Liver (tissue), 9 donors: Measurements from ENCODE around the gene CKAP5. TPM values are rescaled to one million over a fixed set of nuclear protein-coding genes. Genes with fewer than 3 reads are reported as not detected.

Source experiments
- DNase-seq: peaks from one replicate; pipeline ENCODE4 v3.0.0-alpha.2; 2017; ENCODE audit warnings: low spot score
- H3K27ac ChIP-seq, 2 donors: one replicate each; pipeline ENCODE4 v1.7.0; 2013; ENCODE audit warnings: inconsistent platforms in 2 of 2, low read length in 2 of 2, control low read depth in 1 of 2, low read depth in 1 of 2, mild to moderate bottlenecking in 1 of 2
- H3K27me3 ChIP-seq, 4 donors: one replicate each; pipeline versions ENCODE4 v1.6.1 to v1.7.0; 2013; ENCODE audit warnings: low read length in 3 of 4, inconsistent platforms in 1 of 4, mild to moderate bottlenecking in 1 of 4, moderate library complexity in 1 of 4; ENCODE audit not compliant: control insufficient read depth in 4 of 4, insufficient read depth in 4 of 4
- H3K36me3 ChIP-seq, 4 donors: one replicate each; pipeline versions ENCODE4 v1.6.1 to v1.7.0; 2013; ENCODE audit warnings: low read length in 3 of 4, mild to moderate bottlenecking in 3 of 4, low read depth in 1 of 4, moderate library complexity in 1 of 4; ENCODE audit not compliant: control insufficient read depth in 4 of 4, insufficient read depth in 3 of 4
- H3K4me1 ChIP-seq, 4 donors: one replicate each; pipeline versions ENCODE4 v1.6.1 to v1.7.0; 2013; ENCODE audit warnings: low read length in 3 of 4, mild to moderate bottlenecking in 3 of 4, moderate library complexity in 1 of 4; ENCODE audit not compliant: control insufficient read depth in 4 of 4, insufficient read depth in 4 of 4
- H3K4me3 ChIP-seq, 3 donors: one replicate each; pipeline versions ENCODE4 v1.6.1 to v1.7.0; 2013; ENCODE audit warnings: low read length in 3 of 3, control low read depth in 1 of 3, low read depth in 1 of 3, mild to moderate bottlenecking in 1 of 3
- H3K9ac ChIP-seq, 2 donors: one replicate each; pipeline ENCODE4 v1.7.0; 2013; ENCODE audit warnings: low read length in 2 of 2, mild to moderate bottlenecking in 2 of 2, moderate library complexity in 2 of 2, control low read depth in 1 of 2, low read depth in 1 of 2
- H3K9me3 ChIP-seq, 4 donors: one replicate each; pipeline versions ENCODE4 v1.6.1 to v1.7.0; 2013; ENCODE audit warnings: low read length in 3 of 4; ENCODE audit not compliant: control insufficient read depth in 4 of 4
- ATF3 ChIP-seq: IDR thresholded peaks from 2 replicates; pipeline ENCODE4 v1.6.1; 2016; ENCODE audit warnings: antibody characterized with exemption
- CTCF ChIP-seq: fragments of 150-350 bp; IDR thresholded peaks from 2 replicates; pipeline ENCODE4 v1.5.1; 2017; ENCODE audit warnings: improper control_type of control experiment, low read depth, low read length; ENCODE audit not compliant: missing input control
- EGR1 ChIP-seq, 2 donors: IDR thresholded peaks; 2 replicates each; pipeline ENCODE4 v1.6.1; 2016 to 2018; ENCODE audit warnings: antibody characterized with exemption in 2 of 2, low read depth in 2 of 2
- FOXA2 ChIP-seq: IDR thresholded peaks from 2 replicates; pipeline ENCODE4 v1.6.1; 2016; ENCODE audit warnings: antibody characterized with exemption
- GABPA ChIP-seq, 2 donors: IDR thresholded peaks in 1 of 2; conservative IDR thresholded peaks in 1 of 2; 2 replicates each; pipeline ENCODE4 v1.6.1; 2016; ENCODE audit warnings: antibody characterized with exemption in 2 of 2, mild to moderate bottlenecking in 1 of 2, moderate library complexity in 1 of 2
- HNF4A ChIP-seq, 2 donors: conservative IDR thresholded peaks; 2 replicates each; pipeline ENCODE4 v1.6.1; 2016; ENCODE audit warnings: antibody characterized with exemption in 2 of 2, mild to moderate bottlenecking in 2 of 2
- MAX ChIP-seq: IDR thresholded peaks from 2 replicates; pipeline ENCODE4 v1.6.1; 2016; ENCODE audit warnings: antibody characterized with exemption
- NR2F2 ChIP-seq: IDR thresholded peaks from 2 replicates; pipeline ENCODE4 v1.6.1; 2016; ENCODE audit warnings: antibody characterized with exemption
- RAD21 ChIP-seq, 2 donors: IDR thresholded peaks; 2 replicates each; pipeline ENCODE4 v1.6.1; 2016; ENCODE audit warnings: antibody characterized with exemption in 2 of 2, mild to moderate bottlenecking in 2 of 2
- REST ChIP-seq: IDR thresholded peaks from 2 replicates; pipeline ENCODE4 v1.6.1; 2016; ENCODE audit warnings: antibody characterized with exemption, mild to moderate bottlenecking
- RXRA ChIP-seq, 2 donors: IDR thresholded peaks; 2 replicates each; pipeline ENCODE4 v1.6.1; 2017 to 2018; ENCODE audit warnings: antibody characterized with exemption in 2 of 2, mild to moderate bottlenecking in 1 of 2
- SP1 ChIP-seq: IDR thresholded peaks from 2 replicates; pipeline ENCODE4 v1.6.1; 2018; ENCODE audit warnings: antibody characterized with exemption, mild to moderate bottlenecking
- TAF1 ChIP-seq: conservative IDR thresholded peaks from 2 replicates; pipeline ENCODE4 v1.6.1; 2016; ENCODE audit warnings: antibody characterized with exemption, mild to moderate bottlenecking
- YY1 ChIP-seq: IDR thresholded peaks from 2 replicates; pipeline ENCODE4 v1.6.1; 2016; ENCODE audit warnings: antibody characterized with exemption, mild to moderate bottlenecking
- ZBTB33 ChIP-seq: IDR thresholded peaks from 2 replicates; pipeline ENCODE4 v1.6.1; 2016; ENCODE audit warnings: antibody characterized with exemption
- WGBS: extraction: QIAGEN DNeasy Blood & Tissue Kit; methylation state at CpG from one replicate; pipeline ENCODE4 v1.1.7; 2013; 5-methylcytosine and 5-hydroxymethylcytosine counted together
- polyA plus RNA-seq, 2 donors: library from polyadenylated mRNA; stranded (reverse) in 1 of 2; unstranded in 1 of 2; fragments of 200-250 nt in 1 of 2; fragments of >200 nt in 1 of 2; fragmentation: Nextera tagmentation in 1 of 2; extraction: Ambion mirVana in 1 of 2; gene quantifications; one replicate each; pipeline versions ENCODE4 v1.2.1 to v1.2.3, GENCODE V29; 2013 to 2015
- total RNA-seq, 2 donors: library from RNA; depleted of rRNA; stranded (reverse); fragments of >200 nt; gene quantifications; one replicate each; pipeline ENCODE4 v1.2.3, GENCODE V29; 2014
- donor health status: healthy.
- donor health status: healthy.
- donor health status: healthy.
- donor health status: healthy.
- donor health status: healthy.

The CKAP5 gene
- total and polyA plus RNA-seq, 4 donors: 6.1 to 70.4 (median 15.4) TPM

GRCh38 chr11:46722566-46723358, 123.3 kb downstream of the CKAP5 start:
- no peak for TF ChIP-seq HNF4A (conservative IDR thresholded peaks at IDR 0.05)
- no peak for TF ChIP-seq EGR1 (IDR thresholded peaks at IDR 0.05; ENCODE audit: low read depth in 2 of 2)
- no peak for TF ChIP-seq TAF1
- TF ChIP-seq ZBTB33: no peak
- no peak for DNase-seq
- 92% methylated on average over 11 of the region's 11 CpGs for WGBS
- peaks cover 12 to 57% (median 36%) of the 10 kb centered on the region in 4 donors for H3K4me1 ChIP-seq
- H3K36me3 ChIP-seq: peaks cover 9 to 30% (median 24%) of the 10 kb centered on the region in 4 donors
- peak overlapping the region; percentile 58 to 61 for H3K27ac ChIP-seq
- H3K9ac ChIP-seq: no peak overlapping the region
- no peak overlapping the region for H3K4me3 ChIP-seq
- no peaks in the 10 kb centered on the region for H3K27me3 ChIP-seq
- no peaks in the 10 kb centered on the region for H3K9me3 ChIP-seq

- peak overlapping the region; percentile 0 to 91 (median 27) for H3K4me3 ChIP-seq
- H3K9ac ChIP-seq: peak overlapping the region in 1 of 2 donors; percentile 12
- DNase-seq: no peak
- TF ChIP-seq RAD21 (IDR thresholded peaks at IDR 0.05): no peak
- TF ChIP-seq MAX: no peak
- TF ChIP-seq NR2F2: no peak
- TF ChIP-seq CTCF: no peak
- TF ChIP-seq SP1: no peak
- no peak for TF ChIP-seq ZBTB33
- no peak for TF ChIP-seq EGR1 (IDR thresholded peaks at IDR 0.05; ENCODE audit: low read depth in 2 of 2)
- TF ChIP-seq FOXA2: no peak
- TF ChIP-seq ATF3: no peak
- no peak for TF ChIP-seq RXRA (IDR thresholded peaks at IDR 0.05)
- no peak for TF ChIP-seq YY1
- no peak for TF ChIP-seq REST
- TF ChIP-seq HNF4A (conservative IDR thresholded peaks at IDR 0.05): no peak
- no peak for TF ChIP-seq GABPA (IDR thresholded peaks at IDR 0.05 in 1 of 2, conservative IDR thresholded peaks at IDR 0.05 in 1 of 2)
- H3K9me3 ChIP-seq: no peaks in the 10 kb centered on the region
- peaks cover 5 to 27% (median 12%) of the 10 kb centered on the region in 4 donors for H3K36me3 ChIP-seq
- no peaks in the 10 kb centered on the region for H3K27me3 ChIP-seq
- H3K27ac ChIP-seq: peak overlapping the region; percentile 84 to 99
- WGBS: 47% methylated on average over 6 of the region's 6 CpGs
- peaks cover 9 to 56% (median 33%) of the 10 kb centered on the region in 4 donors for H3K4me1 ChIP-seq
Measured at GRCh38 chr11:46721286-46721685, 124.8 kb downstream of the CKAP5 start.
